Measurements from ENCODE around the gene RIC1. TPM values are rescaled to one million over a fixed set of nuclear protein-coding genes. Genes with fewer than 3 reads are reported as not detected.
"Not testable (repeated sequence)": the region's sequence is repeated elsewhere in the genome, so short reads cannot be mapped to it uniquely, and the experiment has no call there.

RIC1 gene
- total RNA-seq, 2 donors from 2014 or later, result 44.5 to 49.4 TPM

GRCh38 chr9:5665059-5665458 lies 36.2 kb downstream of the RIC1 start:
- H3K36me3 ChIP-seq, result no peaks in the 10 kb centered on the region
- DNase-seq (ENCODE audit: low spot score) (no peak), ATAC-seq (ENCODE audit: insufficient number of reproducible peaks, low FRiP score, low read depth) (no peak)
- peaks cover 0 to 6% of the 10 kb centered on the region in 2 donors for H3K4me1 ChIP-seq (ENCODE audit: control insufficient read depth in 1 of 2, low read depth in 2 of 2)
- no peaks in the 10 kb centered on the region for H3K9me3 ChIP-seq
- H3K4me3 ChIP-seq, result no peak overlapping the region
- no peaks in the 10 kb centered on the region for H3K27me3 ChIP-seq (replicated peaks; ENCODE audit: insufficient read depth)
- no peak for TF ChIP-seq CTCF (IDR thresholded peaks at IDR 0.05)
- no peak overlapping the region for H3K27ac ChIP-seq

- no peak for ATAC-seq (ENCODE audit: insufficient number of reproducible peaks, low FRiP score, low read depth)
These were observed 38.5 kb downstream of the RIC1 start for GRCh38 chr9:5667391-5667790.

GRCh38 chr9:5670079-5670478 lies 41.2 kb downstream of the RIC1 start:
- TF ChIP-seq CTCF (IDR thresholded peaks at IDR 0.05), result no peak
- Histone ChIP-seq H3K27me3 (replicated peaks; ENCODE audit: insufficient read depth) (no peaks in the 10 kb centered on the region), H3K9me3 (no peaks in the 10 kb centered on the region), H3K36me3 (no peaks in the 10 kb centered on the region), H3K27ac (no peak overlapping the region), H3K4me1 (ENCODE audit: control insufficient read depth in 1 of 2, low read depth in 2 of 2) (peaks cover 10 to 19% of the 10 kb centered on the region in 2 donors), H3K4me3 (no peak overlapping the region)
- DNase-seq (ENCODE audit: low spot score) (no peak), ATAC-seq (ENCODE audit: insufficient number of reproducible peaks, low FRiP score, low read depth) (no peak)

More at GRCh38 chr9:5667391-5667790, 38.5 kb downstream of the RIC1 start:
- Histone ChIP-seq H3K4me3 (no peak overlapping the region), H3K27ac (no peak overlapping the region), H3K36me3 (no peaks in the 10 kb centered on the region), H3K4me1 (ENCODE audit: control insufficient read depth in 1 of 2, low read depth in 2 of 2) (peaks cover 7 to 19% of the 10 kb centered on the region in 2 donors), H3K27me3 (replicated peaks; ENCODE audit: insufficient read depth) (no peaks in the 10 kb centered on the region), H3K9me3 (no peaks in the 10 kb centered on the region)
- no peak for DNase-seq (ENCODE audit: low spot score)
- TF ChIP-seq CTCF (IDR thresholded peaks at IDR 0.05), result no peak

- ATAC-seq (ENCODE audit: insufficient number of reproducible peaks, low FRiP score, low read depth) (no peak), DNase-seq (ENCODE audit: low spot score) (no peak)
- Histone ChIP-seq H3K4me3 (no peak overlapping the region), H3K4me1 (ENCODE audit: control insufficient read depth in 1 of 2, low read depth in 2 of 2) (peaks cover 10 to 19% of the 10 kb centered on the region in 2 donors), H3K36me3 (no peaks in the 10 kb centered on the region), H3K27ac (no peak overlapping the region), H3K27me3 (replicated peaks; ENCODE audit: insufficient read depth) (no peaks in the 10 kb centered on the region), H3K9me3 (no peaks in the 10 kb centered on the region)
- no peak for TF ChIP-seq CTCF (IDR thresholded peaks at IDR 0.05)
These were observed 42.9 kb downstream of the RIC1 start for GRCh38 chr9:5671711-5672353.

- not testable (repeated sequence) for DNase-seq (ENCODE audit: low spot score); H3K9me3 ChIP-seq; H3K36me3 ChIP-seq; H3K27me3 ChIP-seq (replicated peaks; ENCODE audit: insufficient read depth); H3K27ac ChIP-seq; H3K4me3 ChIP-seq; ATAC-seq (ENCODE audit: insufficient number of reproducible peaks, low FRiP score, low read depth)
- peaks cover 10 to 13% of the 10 kb centered on the region in 2 donors for H3K4me1 ChIP-seq (ENCODE audit: control insufficient read depth in 1 of 2, low read depth in 2 of 2)
These were observed 46.1 kb downstream of the RIC1 start for GRCh38 chr9:5675046-5675445.

- not testable (repeated sequence) for H3K27ac ChIP-seq; H3K9me3 ChIP-seq; H3K27me3 ChIP-seq (replicated peaks; ENCODE audit: insufficient read depth); ATAC-seq (ENCODE audit: insufficient number of reproducible peaks, low FRiP score, low read depth); H3K36me3 ChIP-seq; H3K4me3 ChIP-seq; DNase-seq (ENCODE audit: low spot score); H3K4me1 ChIP-seq (ENCODE audit: control insufficient read depth in 1 of 2, low read depth in 2 of 2)
These were observed 54.7 kb downstream of the RIC1 start for GRCh38 chr9:5683591-5683990.

Measured in thoracic aorta (tissue), 2 donors.